ENCODE measurements around the gene ADAMTS4.
A peak's percentile ranks its signal among the peaks of the same experiment; 100 is the strongest.

ADAMTS4 gene

DNA sequence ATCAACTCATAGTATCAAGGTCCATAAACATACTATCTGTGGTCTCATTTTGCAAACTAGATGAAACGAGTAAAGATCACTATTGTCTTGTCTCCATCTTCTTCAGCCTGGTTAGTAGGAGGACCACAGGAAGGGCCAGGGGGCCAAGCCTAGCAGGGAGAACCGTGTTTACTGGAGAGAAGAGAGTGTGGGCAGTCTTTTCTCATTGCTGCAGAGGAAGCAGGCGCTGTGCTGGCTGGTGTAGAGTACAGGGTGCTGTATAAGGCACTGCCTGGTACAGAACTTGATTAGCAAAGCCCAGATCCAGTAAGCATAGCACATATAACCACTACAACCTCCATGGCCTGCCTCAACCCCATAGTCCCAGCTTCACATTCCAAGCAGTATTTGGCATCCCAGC lies 11.5 kb downstream of the ADAMTS4 start:
- no peak overlapping the region for H3K4me3 ChIP-seq (ENCODE audit: low read depth, low read length)
- DNase-seq (ENCODE audit: low read depth) = no peak
- TF ChIP-seq, protein P1, sequence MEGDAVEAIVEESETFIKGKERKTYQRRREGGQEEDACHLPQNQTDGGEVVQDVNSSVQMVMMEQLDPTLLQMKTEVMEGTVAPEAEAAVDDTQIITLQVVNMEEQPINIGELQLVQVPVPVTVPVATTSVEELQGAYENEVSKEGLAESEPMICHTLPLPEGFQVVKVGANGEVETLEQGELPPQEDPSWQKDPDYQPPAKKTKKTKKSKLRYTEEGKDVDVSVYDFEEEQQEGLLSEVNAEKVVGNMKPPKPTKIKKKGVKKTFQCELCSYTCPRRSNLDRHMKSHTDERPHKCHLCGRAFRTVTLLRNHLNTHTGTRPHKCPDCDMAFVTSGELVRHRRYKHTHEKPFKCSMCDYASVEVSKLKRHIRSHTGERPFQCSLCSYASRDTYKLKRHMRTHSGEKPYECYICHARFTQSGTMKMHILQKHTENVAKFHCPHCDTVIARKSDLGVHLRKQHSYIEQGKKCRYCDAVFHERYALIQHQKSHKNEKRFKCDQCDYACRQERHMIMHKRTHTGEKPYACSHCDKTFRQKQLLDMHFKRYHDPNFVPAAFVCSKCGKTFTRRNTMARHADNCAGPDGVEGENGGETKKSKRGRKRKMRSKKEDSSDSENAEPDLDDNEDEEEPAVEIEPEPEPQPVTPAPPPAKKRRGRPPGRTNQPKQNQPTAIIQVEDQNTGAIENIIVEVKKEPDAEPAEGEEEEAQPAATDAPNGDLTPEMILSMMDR (IDR thresholded peaks at IDR 0.05; ENCODE audit: control insufficient read depth, extremely low read depth, insufficient read depth) = no peak

DNA sequence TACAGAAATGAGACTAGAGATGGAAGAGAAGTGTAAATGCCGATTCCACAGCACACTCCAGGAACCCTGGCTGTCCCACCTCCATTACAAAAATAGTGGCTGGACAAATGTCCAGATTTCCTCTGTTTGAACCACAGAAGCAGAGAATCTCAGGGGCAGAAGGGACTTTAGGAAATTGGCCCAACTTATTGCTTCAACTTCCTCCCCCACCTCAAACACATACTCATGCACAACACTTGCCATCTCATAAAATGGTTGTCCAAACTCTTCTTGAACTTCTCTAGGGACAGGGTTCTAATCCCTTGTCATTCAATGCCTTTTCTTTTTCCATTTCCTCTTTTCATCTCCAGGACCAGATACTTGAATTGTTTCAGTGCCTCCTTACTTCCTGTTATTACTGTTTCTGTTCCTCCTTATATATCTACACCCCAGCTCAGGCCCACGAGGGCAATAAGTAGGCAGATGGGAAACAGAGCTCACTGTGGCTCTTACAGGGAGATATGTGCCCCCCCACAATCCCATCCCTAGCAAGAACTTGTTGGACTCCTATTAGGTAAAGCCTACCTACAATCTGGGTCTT lies 13.0 kb downstream of the ADAMTS4 start:
- no peak overlapping the region for H3K4me3 ChIP-seq (ENCODE audit: low read depth, low read length)
- TF ChIP-seq, protein P1 (IDR thresholded peaks at IDR 0.05; ENCODE audit: control insufficient read depth, extremely low read depth, insufficient read depth) = no peak
- no peak for DNase-seq (ENCODE audit: low read depth)

DNA sequence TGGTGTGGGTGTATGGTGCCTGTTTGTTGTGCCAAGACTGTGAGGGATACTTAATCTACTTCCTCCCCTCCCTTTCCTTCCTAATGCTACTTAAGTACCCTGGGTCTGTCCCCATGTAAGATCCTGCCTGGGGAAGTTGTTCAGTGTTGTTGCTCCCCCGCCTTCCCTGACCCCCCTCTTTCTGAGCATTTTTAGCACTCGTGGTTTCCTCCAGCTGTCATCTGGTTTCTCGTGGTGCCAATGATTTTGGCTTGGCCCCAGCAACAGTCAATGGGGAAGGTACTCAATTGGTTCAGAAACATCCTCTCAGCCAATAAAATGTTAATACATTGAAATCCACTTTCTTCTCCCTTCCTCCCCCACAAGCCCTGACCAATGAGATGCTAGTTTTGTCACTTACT lies 13.6 kb downstream of the ADAMTS4 start:
- DNase-seq (ENCODE audit: low read depth) = no peak
- H3K4me3 ChIP-seq (ENCODE audit: low read depth, low read length) = no peak overlapping the region
- TF ChIP-seq, protein P1 (IDR thresholded peaks at IDR 0.05; ENCODE audit: control insufficient read depth, extremely low read depth, insufficient read depth) = no peak

DNA sequence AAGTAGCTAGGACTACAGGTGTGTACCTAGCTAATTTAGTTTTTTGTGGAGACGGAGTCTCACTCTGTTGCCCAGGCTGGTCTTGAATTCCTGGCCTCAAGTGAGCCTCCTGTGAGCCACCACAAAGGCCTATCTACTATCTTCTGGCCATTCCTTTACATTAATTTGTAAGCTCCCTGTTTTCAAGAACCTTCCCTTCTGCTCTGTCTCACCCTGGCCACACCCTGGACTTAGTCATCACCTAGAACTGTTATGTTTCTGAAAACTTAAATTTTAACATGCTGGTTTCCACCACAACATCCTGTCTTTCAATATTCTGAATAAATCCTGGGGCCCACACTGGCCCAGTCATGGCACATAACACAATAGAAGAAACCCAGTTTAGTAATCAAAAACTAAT lies 16.6 kb downstream of the ADAMTS4 start:
- TF ChIP-seq, protein P1 (IDR thresholded peaks at IDR 0.05; ENCODE audit: control insufficient read depth, extremely low read depth, insufficient read depth) = no peak
- DNase-seq (ENCODE audit: low read depth) = no peak
- H3K4me3 ChIP-seq (ENCODE audit: low read depth, low read length) = no peak overlapping the region

DNA sequence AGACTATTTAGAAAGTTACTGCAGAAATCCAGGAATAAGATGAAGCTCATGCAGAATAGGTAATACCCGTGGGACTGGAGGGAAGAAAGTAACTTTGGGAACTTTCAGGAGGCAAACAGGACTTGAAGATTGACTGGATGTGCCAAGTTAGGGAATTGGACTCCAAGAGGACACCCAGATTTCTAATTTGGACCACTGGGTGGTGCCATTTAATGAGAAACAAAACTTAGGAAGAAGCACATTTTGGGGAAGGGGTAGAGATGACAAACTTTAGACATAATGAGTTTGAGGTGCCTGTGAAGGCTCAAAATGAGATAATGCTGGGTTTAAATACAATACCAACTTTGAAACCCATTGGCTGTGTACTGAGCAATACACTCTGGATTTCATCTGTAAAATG lies 18.2 kb downstream of the ADAMTS4 start:
- H3K4me3 ChIP-seq (ENCODE audit: low read depth, low read length) = no peak overlapping the region
- DNase-seq (ENCODE audit: low read depth) = no peak
- TF ChIP-seq, protein P1 (IDR thresholded peaks at IDR 0.05; ENCODE audit: control insufficient read depth, extremely low read depth, insufficient read depth) = 0 out of 2 replicates have a peak, but pooled peaks have one; percentile 9

DNA sequence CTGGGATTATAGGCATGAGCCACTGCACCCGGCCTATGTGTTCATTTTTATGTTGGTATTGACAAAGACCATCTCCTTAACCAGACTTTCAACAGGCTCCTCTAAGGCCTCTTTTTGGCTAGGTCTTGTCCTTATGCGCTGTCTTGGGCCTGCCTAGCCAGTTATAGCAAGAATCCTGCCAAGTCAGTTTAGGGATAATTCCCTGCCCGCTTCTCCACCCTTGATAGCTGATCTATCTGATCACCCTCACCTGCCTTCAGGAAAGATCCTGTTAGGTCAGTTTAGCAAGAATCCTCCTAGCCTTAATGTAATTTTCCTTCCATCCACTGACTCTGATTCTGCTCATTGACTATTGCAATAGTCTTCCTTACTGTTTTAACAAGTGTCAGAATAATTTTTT lies 19.2 kb downstream of the ADAMTS4 start:
- peak; percentile 74 for DNase-seq (ENCODE audit: low read depth)
- H3K4me3 ChIP-seq (ENCODE audit: low read depth, low read length) = no peak overlapping the region
- TF ChIP-seq, protein P1 (IDR thresholded peaks at IDR 0.05; ENCODE audit: control insufficient read depth, extremely low read depth, insufficient read depth) = no peak

DNA sequence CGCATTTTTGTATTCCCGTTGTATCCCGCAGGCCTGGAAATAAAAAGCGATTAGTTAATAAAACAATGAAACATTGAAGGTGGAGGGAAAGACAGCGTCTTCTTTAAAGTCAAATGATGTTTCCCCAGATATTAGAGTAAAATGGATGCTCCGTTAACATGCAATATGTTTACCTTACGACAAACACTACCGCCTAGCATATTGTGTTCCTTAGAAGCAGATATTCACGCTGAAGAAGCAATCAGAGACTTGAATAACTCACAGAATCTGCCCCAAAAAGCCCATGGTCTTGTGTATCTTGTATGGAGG lies 21.0 kb downstream of the ADAMTS4 start:
- DNase-seq (ENCODE audit: low read depth) = no peak
- TF ChIP-seq, protein P1 (IDR thresholded peaks at IDR 0.05; ENCODE audit: control insufficient read depth, extremely low read depth, insufficient read depth) = no peak
- peak overlapping the region; percentile 92 for H3K4me3 ChIP-seq (ENCODE audit: low read depth, low read length)

All from LNCaP clone FGC (cell line).